Endodermal cell (in vitro differentiated cells): ENCODE results near the gene G3BP2. TPM values are rescaled to one million over a fixed set of nuclear protein-coding genes. Genes with fewer than 3 reads are reported as not detected.

Source experiments
- DNase-seq: peaks from one replicate; pipeline ENCODE4 v3.0.0-alpha.2; 2017
- H3K27ac ChIP-seq: 2 replicates; pipeline ENCODE4 v1.5.1; 2013; ENCODE audit warnings: mild to moderate bottlenecking, low read depth, low read length, moderate library complexity
- H3K27me3 ChIP-seq: 2 replicates; pipeline ENCODE4 v1.6.1; 2013; ENCODE audit warnings: mild to moderate bottlenecking, low read length, moderate library complexity; ENCODE audit not compliant: insufficient read depth, control insufficient read depth, poor library complexity, severe bottlenecking
- H3K36me3 ChIP-seq: 2 replicates; pipeline ENCODE4 v1.7.0; 2013; ENCODE audit warnings: mild to moderate bottlenecking, low read length, moderate library complexity; ENCODE audit not compliant: control insufficient read depth, insufficient read depth
- H3K4me1 ChIP-seq: one replicate; pipeline ENCODE4 v1.7.0; 2013; ENCODE audit warnings: low read length; ENCODE audit not compliant: control insufficient read depth, insufficient read depth
- H3K4me3 ChIP-seq: 2 replicates; pipeline ENCODE4 v1.5.1; 2013; ENCODE audit warnings: mild to moderate bottlenecking, low read length, moderate library complexity
- H3K9ac ChIP-seq: 2 replicates; pipeline ENCODE4 v1.6.1; 2013; ENCODE audit warnings: mild to moderate bottlenecking, low read length, moderate library complexity; ENCODE audit not compliant: poor library complexity, severe bottlenecking; ENCODE audit errors: extremely low read depth
- H3K9me3 ChIP-seq: 2 replicates; pipeline ENCODE4 v1.6.1; 2013; ENCODE audit warnings: mild to moderate bottlenecking, low read length, moderate library complexity; ENCODE audit not compliant: control insufficient read depth
- H3K27ac Mint-ChIP-seq: 2 replicates; pipeline ENCODE4 v1.8.0; 2020; ENCODE audit warnings: mixed read lengths
- H3K27me3 Mint-ChIP-seq: 2 replicates; pipeline ENCODE4 v1.8.0; 2021; ENCODE audit warnings: mild to moderate bottlenecking, mixed read lengths; ENCODE audit not compliant: insufficient read depth
- H3K36me3 Mint-ChIP-seq: 2 replicates; pipeline ENCODE4 v1.8.0; 2020; ENCODE audit warnings: low read depth, mixed read lengths
- H3K4me1 Mint-ChIP-seq: 2 replicates; pipeline ENCODE4 v1.8.0; 2020; ENCODE audit warnings: mixed read lengths
- H3K4me3 Mint-ChIP-seq: 2 replicates; pipeline ENCODE4 v1.8.0; 2020; ENCODE audit warnings: mild to moderate bottlenecking, moderate library complexity, mixed read lengths
- H3K9me3 Mint-ChIP-seq: 2 replicates; pipeline ENCODE4 v1.8.0; 2020; ENCODE audit warnings: mild to moderate bottlenecking, mixed read lengths
- CTCF ChIP-seq: fragments of 200-600 bp; sonication (generic); conservative IDR thresholded peaks from 2 replicates; pipeline ENCODE4 v1.5.0; 2021; ENCODE audit warnings: antibody characterized with exemption, mild to moderate bottlenecking
- WGBS, 2 experiments: methylation state at CpG; one replicate each; pipeline versions ENCODE4 v1.1.5 to v1.1.7; 2013; ENCODE audit warnings: missing lambda C conversion rate in 2 of 2, mixed read lengths in 1 of 2; ENCODE audit not compliant: insufficient coverage in 1 of 2, insufficient read length in 1 of 2; 5-methylcytosine and 5-hydroxymethylcytosine counted together
- total RNA-seq, 2 donors: library from RNA; stranded (reverse); fragmentation: NEBNext Ultra II Directional in 1 of 2; extraction: Animal tissue kit (Norgen Biotek cat#: 25700) in 1 of 2; gene quantifications; 2 replicates in 1 of 2; 3 replicates in 1 of 2; pipeline ENCODE4 v1.2.1, GENCODE V29; 2021

G3BP2 gene
- total RNA-seq, 2 donors from 2014 or later: 176 to 183 TPM

GRCh38 chr4:75630937-75631329 lies 42.3 kb downstream of the G3BP2 start:
- H3K9me3 Mint-ChIP-seq: no peaks in the 10 kb centered on the region
- no peaks in the 10 kb centered on the region for H3K36me3 Mint-ChIP-seq
- peak overlapping the region; percentile 88 for H3K4me3 ChIP-seq
- peaks cover 10% of the 10 kb centered on the region for H3K27me3 ChIP-seq
- TF ChIP-seq CTCF: no peak
- H3K4me1 Mint-ChIP-seq: peaks cover 4% of the 10 kb centered on the region
- DNase-seq: no peak
- no peaks in the 10 kb centered on the region for H3K9me3 ChIP-seq
- no peaks in the 10 kb centered on the region for H3K4me1 ChIP-seq
- 35 to 43% methylated on average over 8 to 9 of the region's 9 CpGs for WGBS, 2 experiments
- H3K36me3 ChIP-seq: no peaks in the 10 kb centered on the region
- H3K27ac Mint-ChIP-seq: peak overlapping the region; percentile 67
- H3K27ac ChIP-seq: no peak overlapping the region
- peak overlapping the region; percentile 39 for H3K9ac ChIP-seq
- peak overlapping the region; percentile 70 for H3K4me3 Mint-ChIP-seq
- H3K27me3 Mint-ChIP-seq: peaks cover 10% of the 10 kb centered on the region

- H3K4me1 ChIP-seq: no peaks in the 10 kb centered on the region
- no peak within 1 kb of the TSS for H3K27ac ChIP-seq
- peak; percentile 97 for DNase-seq
- 0 to 2% methylated on average over 7 to 57 of the region's 57 CpGs for WGBS, 2 experiments
- H3K9me3 Mint-ChIP-seq: no peaks in the 10 kb centered on the region
- peak within 1 kb of the TSS; percentile 88 for H3K4me3 ChIP-seq
- no peaks in the 10 kb centered on the region for H3K36me3 ChIP-seq
- peaks cover 10% of the 10 kb centered on the region for H3K27me3 Mint-ChIP-seq
- no peaks in the 10 kb centered on the region for H3K9me3 ChIP-seq
- H3K27ac Mint-ChIP-seq: peak within 1 kb of the TSS; percentile 90
- peak within 1 kb of the TSS; percentile 40 for H3K9ac ChIP-seq
- no peak for TF ChIP-seq CTCF
- H3K4me1 Mint-ChIP-seq: peaks cover 4% of the 10 kb centered on the region
- H3K36me3 Mint-ChIP-seq: no peaks in the 10 kb centered on the region
- peaks cover 10% of the 10 kb centered on the region for H3K27me3 ChIP-seq
- H3K4me3 Mint-ChIP-seq: peak within 1 kb of the TSS; percentile 70
Measured at GRCh38 chr4:75630174-75630936, 42.9 kb downstream of the G3BP2 start, which contains the start of gene CDKL2. TSS of gene CDKL2 (minus strand) at chr4:75630528. CDS start at chr4:75625988, 4,540 bp downstream.

DNA sequence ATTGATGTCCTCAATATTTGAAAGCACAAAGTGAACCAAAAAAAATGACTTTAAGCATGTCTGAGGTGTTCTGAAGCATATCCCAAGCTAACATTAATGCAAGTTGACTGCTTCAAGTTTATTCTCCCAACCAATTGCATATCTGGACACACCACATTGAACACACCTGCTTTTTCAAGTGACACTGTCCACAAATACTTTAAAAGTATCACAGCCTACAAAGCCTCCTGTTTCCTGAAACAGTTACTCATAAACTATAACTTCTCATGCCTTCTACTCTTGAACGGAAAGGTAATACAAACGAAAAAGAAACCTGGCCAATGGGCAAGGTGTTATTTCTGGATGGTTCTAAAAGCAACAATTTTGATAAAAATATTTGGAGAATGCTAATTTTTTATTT lies 44.0 kb downstream of the G3BP2 start:
- DNase-seq: no peak
- no peaks in the 10 kb centered on the region for H3K9me3 Mint-ChIP-seq
- Histone ChIP-seq H3K9ac (no peak overlapping the region), H3K27ac (no peak overlapping the region), H3K9me3 (no peaks in the 10 kb centered on the region), H3K4me3 (no peak overlapping the region), H3K27me3 (peaks cover 10% of the 10 kb centered on the region), H3K4me1 (no peaks in the 10 kb centered on the region), H3K36me3 (no peaks in the 10 kb centered on the region)
- H3K27ac Mint-ChIP-seq: no peak overlapping the region
- no peak overlapping the region for H3K4me3 Mint-ChIP-seq
- WGBS, 2 experiments: 91 to 100% methylated on average over 1 to 2 of the region's 2 CpGs
- peaks cover 4% of the 10 kb centered on the region for H3K4me1 Mint-ChIP-seq
- H3K36me3 Mint-ChIP-seq: no peaks in the 10 kb centered on the region
- peaks cover 10% of the 10 kb centered on the region for H3K27me3 Mint-ChIP-seq
- no peak for TF ChIP-seq CTCF
